ENCODE results near the gene KCNMA1. TPM values are rescaled to one million over a fixed set of nuclear protein-coding genes. Genes with fewer than 3 reads are reported as not detected.

The KCNMA1 gene
- total RNA-seq, 2 donors from 2014 or later, result 168 to 188 TPM

GRCh38 chr10:77628906-77629730 lies 8.5 kb downstream of the KCNMA1 start:
- TF ChIP-seq CTCF (IDR thresholded peaks at IDR 0.05), result no peak
- peak overlapping the region; percentile 36 for H3K4me3 ChIP-seq
- H3K9me3 ChIP-seq, result no peaks in the 10 kb centered on the region
- ATAC-seq (ENCODE audit: insufficient number of reproducible peaks, low FRiP score, low read depth) (no peak), DNase-seq (ENCODE audit: low spot score) (no peak)
- no peaks in the 10 kb centered on the region for H3K36me3 ChIP-seq
- peaks cover 26 to 93% of the 10 kb centered on the region in 2 donors for H3K4me1 ChIP-seq (ENCODE audit: control insufficient read depth in 1 of 2, low read depth in 2 of 2)
- peak overlapping the region in 1 of 2 donors; percentile 89 for H3K27ac ChIP-seq
- H3K27me3 ChIP-seq (replicated peaks; ENCODE audit: insufficient read depth), result no peaks in the 10 kb centered on the region

- Histone ChIP-seq H3K36me3 (no peaks in the 10 kb centered on the region), H3K4me3 (no peak overlapping the region), H3K27ac (no peak overlapping the region), H3K4me1 (ENCODE audit: control insufficient read depth in 1 of 2, low read depth in 2 of 2) (peaks cover 23 to 93% of the 10 kb centered on the region in 2 donors), H3K9me3 (no peaks in the 10 kb centered on the region), H3K27me3 (replicated peaks; ENCODE audit: insufficient read depth) (no peaks in the 10 kb centered on the region)
- DNase-seq (ENCODE audit: low spot score), result no peak
- no peak for TF ChIP-seq CTCF (IDR thresholded peaks at IDR 0.05)
- ATAC-seq (ENCODE audit: insufficient number of reproducible peaks, low FRiP score, low read depth), result no peak
Measured at GRCh38 chr10:77626266-77626935, 11.2 kb downstream of the KCNMA1 start.

GRCh38 chr10:77625379-77625778 lies 12.2 kb downstream of the KCNMA1 start:
- Histone ChIP-seq H3K27ac (no peak overlapping the region), H3K27me3 (replicated peaks; ENCODE audit: insufficient read depth) (no peaks in the 10 kb centered on the region), H3K4me3 (no peak overlapping the region), H3K36me3 (no peaks in the 10 kb centered on the region), H3K4me1 (ENCODE audit: control insufficient read depth in 1 of 2, low read depth in 2 of 2) (peaks cover 20 to 93% of the 10 kb centered on the region in 2 donors), H3K9me3 (no peaks in the 10 kb centered on the region)
- DNase-seq (ENCODE audit: low spot score) (no peak), ATAC-seq (ENCODE audit: insufficient number of reproducible peaks, low FRiP score, low read depth) (no peak)
- TF ChIP-seq CTCF (IDR thresholded peaks at IDR 0.05), result no peak

GRCh38 chr10:77622889-77623291 lies 14.7 kb downstream of the KCNMA1 start:
- no peaks in the 10 kb centered on the region for H3K27me3 ChIP-seq (replicated peaks; ENCODE audit: insufficient read depth)
- H3K36me3 ChIP-seq, result no peaks in the 10 kb centered on the region
- no peak for ATAC-seq (ENCODE audit: insufficient number of reproducible peaks, low FRiP score, low read depth)
- H3K27ac ChIP-seq, result peak overlapping the region in 1 of 2 donors; percentile 23
- no peak for TF ChIP-seq CTCF (IDR thresholded peaks at IDR 0.05)
- no peak for DNase-seq (ENCODE audit: low spot score)
- H3K4me1 ChIP-seq (ENCODE audit: control insufficient read depth in 1 of 2, low read depth in 2 of 2), result peaks cover 19 to 89% of the 10 kb centered on the region in 2 donors
- no peaks in the 10 kb centered on the region for H3K9me3 ChIP-seq
- H3K4me3 ChIP-seq, result peak overlapping the region; percentile 19

- H3K27ac ChIP-seq, result peak overlapping the region; percentile 46 to 52
Measured at GRCh38 chr10:77620731-77621130, 16.9 kb downstream of the KCNMA1 start.

More at GRCh38 chr10:77620731-77621130, 16.9 kb downstream of the KCNMA1 start:
- no peaks in the 10 kb centered on the region for H3K36me3 ChIP-seq
- no peaks in the 10 kb centered on the region for H3K9me3 ChIP-seq
- H3K27me3 ChIP-seq (replicated peaks; ENCODE audit: insufficient read depth), result no peaks in the 10 kb centered on the region
- ATAC-seq (ENCODE audit: insufficient number of reproducible peaks, low FRiP score, low read depth) (no peak), DNase-seq (ENCODE audit: low spot score) (no peak)
- no peak overlapping the region for H3K4me3 ChIP-seq
- H3K4me1 ChIP-seq (ENCODE audit: control insufficient read depth in 1 of 2, low read depth in 2 of 2), result peaks cover 19 to 80% of the 10 kb centered on the region in 2 donors
- TF ChIP-seq CTCF (IDR thresholded peaks at IDR 0.05), result no peak
